Measurements from ENCODE around the gene CEP192. TPM values are rescaled to one million over a fixed set of nuclear protein-coding genes. Genes with fewer than 3 reads are reported as not detected.

CEP192 gene
- total and polyA plus RNA-seq, 8 donors = 6.7 to 21.7 (median 14.0) TPM

DNA sequence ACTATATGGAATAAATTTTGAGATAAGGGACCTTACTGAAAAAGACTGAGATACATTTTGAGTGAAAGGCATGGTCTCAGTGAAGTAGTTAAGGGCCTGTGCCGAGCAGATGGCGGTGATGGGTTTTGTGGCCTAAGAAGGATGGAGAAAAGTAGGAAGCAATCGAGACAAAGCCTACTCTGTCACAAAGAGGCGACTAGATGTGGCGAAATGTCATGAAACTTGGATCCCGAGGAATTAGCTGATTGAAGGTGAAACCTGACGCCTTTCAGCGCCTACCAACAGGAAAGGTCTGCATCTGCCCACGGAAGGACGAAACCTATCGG is 558 bp upstream of the CEP192 start:
- FAIRE-seq (no peak), DNase-seq (no peak), ATAC-seq (peak; percentile 2 to 9 (median 6))
- no peaks in the 10 kb centered on the region for H3K27me3 ChIP-seq
- H3K4me3 ChIP-seq = peak overlapping the region; percentile 69 to 98 (median 86)
- intact Hi-C loops (cut with DNase I) = no loop called here
- 2 to 4% methylated on average over 11 of the region's 11 CpGs for WGBS, 2 donors
- H3K4me1 ChIP-seq = peaks cover 0 to 9% (median 9%) of the 10 kb centered on the region in 3 donors
- H3K36me3 ChIP-seq = no peaks in the 10 kb centered on the region
- TF ChIP-seq, protein P1, sequence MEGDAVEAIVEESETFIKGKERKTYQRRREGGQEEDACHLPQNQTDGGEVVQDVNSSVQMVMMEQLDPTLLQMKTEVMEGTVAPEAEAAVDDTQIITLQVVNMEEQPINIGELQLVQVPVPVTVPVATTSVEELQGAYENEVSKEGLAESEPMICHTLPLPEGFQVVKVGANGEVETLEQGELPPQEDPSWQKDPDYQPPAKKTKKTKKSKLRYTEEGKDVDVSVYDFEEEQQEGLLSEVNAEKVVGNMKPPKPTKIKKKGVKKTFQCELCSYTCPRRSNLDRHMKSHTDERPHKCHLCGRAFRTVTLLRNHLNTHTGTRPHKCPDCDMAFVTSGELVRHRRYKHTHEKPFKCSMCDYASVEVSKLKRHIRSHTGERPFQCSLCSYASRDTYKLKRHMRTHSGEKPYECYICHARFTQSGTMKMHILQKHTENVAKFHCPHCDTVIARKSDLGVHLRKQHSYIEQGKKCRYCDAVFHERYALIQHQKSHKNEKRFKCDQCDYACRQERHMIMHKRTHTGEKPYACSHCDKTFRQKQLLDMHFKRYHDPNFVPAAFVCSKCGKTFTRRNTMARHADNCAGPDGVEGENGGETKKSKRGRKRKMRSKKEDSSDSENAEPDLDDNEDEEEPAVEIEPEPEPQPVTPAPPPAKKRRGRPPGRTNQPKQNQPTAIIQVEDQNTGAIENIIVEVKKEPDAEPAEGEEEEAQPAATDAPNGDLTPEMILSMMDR (IDR thresholded peaks at IDR 0.05) = no peak
- peak overlapping the region in 3 of 4 donors; percentile 49 to 93 (median 61) for H3K27ac ChIP-seq
- no peaks in the 10 kb centered on the region for H3K9me3 ChIP-seq

- no peak for DNase-seq
- FAIRE-seq = no peak
- WGBS, 2 donors = 0% methylated on average over 7 of the region's 7 CpGs
- Histone ChIP-seq H3K27ac (peak overlapping the region; percentile 61 to 93 (median 85)), H3K36me3 (no peaks in the 10 kb centered on the region), H3K9me3 (no peaks in the 10 kb centered on the region), H3K4me3 (peak overlapping the region; percentile 69 to 98 (median 86)), H3K4me1 (peaks cover 0 to 11% (median 9%) of the 10 kb centered on the region in 3 donors), H3K27me3 (no peaks in the 10 kb centered on the region)
- peak in 2 of 4 donors; percentile 2 for ATAC-seq
- TF ChIP-seq, protein P1 (IDR thresholded peaks at IDR 0.05) = no peak
- intact Hi-C loops (cut with DNase I) = no loop called here
Measured at GRCh38 chr18:12991821-12992179, 638 bp downstream of the CEP192 start.

DNA sequence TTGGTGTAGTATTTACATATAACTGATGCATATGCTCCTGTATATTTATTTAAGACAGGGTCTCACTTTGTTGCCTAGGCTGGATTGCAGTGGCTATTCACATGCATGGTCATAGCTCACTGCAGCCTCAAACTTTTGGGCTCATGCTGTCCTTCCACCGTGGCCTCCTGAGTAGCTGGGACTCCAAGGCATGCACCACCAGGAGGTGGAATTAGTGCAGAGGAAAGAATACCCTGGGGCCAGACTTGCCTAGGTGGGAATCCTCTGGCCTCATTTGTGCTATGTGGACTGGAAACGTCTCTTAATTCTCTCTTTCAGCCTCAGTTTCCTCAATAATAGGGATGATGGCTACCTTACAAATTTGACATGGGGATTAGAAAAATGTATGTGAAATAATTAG is 2.3 kb downstream of the CEP192 start:
- 79 to 91% methylated on average over 2 of the region's 2 CpGs for WGBS, 2 donors
- FAIRE-seq = no peak
- no peak overlapping the region for H3K27ac ChIP-seq
- ATAC-seq = no peak
- no peaks in the 10 kb centered on the region for H3K9me3 ChIP-seq
- DNase-seq = no peak
- intact Hi-C loops (cut with DNase I) = no loop called here
- TF ChIP-seq, protein P1 (IDR thresholded peaks at IDR 0.05) = no peak
- H3K27me3 ChIP-seq = no peaks in the 10 kb centered on the region
- H3K36me3 ChIP-seq = no peaks in the 10 kb centered on the region
- H3K4me1 ChIP-seq = peaks cover 0 to 25% (median 9%) of the 10 kb centered on the region in 3 donors
- no peak overlapping the region for H3K4me3 ChIP-seq

DNA sequence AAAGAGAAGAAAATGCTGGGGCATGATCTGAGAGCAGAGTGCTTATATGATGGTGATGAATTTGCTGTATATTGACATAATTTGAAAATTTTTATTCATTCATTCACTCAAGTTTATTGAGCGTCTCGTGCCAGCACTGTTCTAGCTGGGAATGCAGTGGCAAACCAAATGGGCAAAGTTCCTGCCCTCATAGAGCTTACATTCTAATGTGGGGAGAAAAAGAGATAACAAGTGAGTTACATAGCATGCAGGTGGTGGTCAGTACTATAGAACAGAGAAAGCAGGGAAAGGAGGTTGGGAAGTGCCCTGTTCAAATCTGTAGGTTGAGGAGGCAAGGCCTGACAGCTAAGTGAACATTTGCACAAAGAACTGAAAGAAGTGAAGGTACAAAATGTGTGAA is 4.3 kb downstream of the CEP192 start:
- TF ChIP-seq, protein P1 (IDR thresholded peaks at IDR 0.05) = no peak
- no peak overlapping the region for H3K4me3 ChIP-seq
- no peak for DNase-seq
- no peak overlapping the region for H3K27ac ChIP-seq
- no peak for ATAC-seq
- H3K27me3 ChIP-seq = no peaks in the 10 kb centered on the region
- peaks cover 0 to 26% (median 9%) of the 10 kb centered on the region in 3 donors for H3K4me1 ChIP-seq
- no peak for FAIRE-seq
- no peaks in the 10 kb centered on the region for H3K36me3 ChIP-seq
- WGBS, 2 donors = 74 to 98% methylated on average over 2 of the region's 2 CpGs
- intact Hi-C loops (cut with DNase I) = no loop called here
- no peaks in the 10 kb centered on the region for H3K9me3 ChIP-seq

DNA sequence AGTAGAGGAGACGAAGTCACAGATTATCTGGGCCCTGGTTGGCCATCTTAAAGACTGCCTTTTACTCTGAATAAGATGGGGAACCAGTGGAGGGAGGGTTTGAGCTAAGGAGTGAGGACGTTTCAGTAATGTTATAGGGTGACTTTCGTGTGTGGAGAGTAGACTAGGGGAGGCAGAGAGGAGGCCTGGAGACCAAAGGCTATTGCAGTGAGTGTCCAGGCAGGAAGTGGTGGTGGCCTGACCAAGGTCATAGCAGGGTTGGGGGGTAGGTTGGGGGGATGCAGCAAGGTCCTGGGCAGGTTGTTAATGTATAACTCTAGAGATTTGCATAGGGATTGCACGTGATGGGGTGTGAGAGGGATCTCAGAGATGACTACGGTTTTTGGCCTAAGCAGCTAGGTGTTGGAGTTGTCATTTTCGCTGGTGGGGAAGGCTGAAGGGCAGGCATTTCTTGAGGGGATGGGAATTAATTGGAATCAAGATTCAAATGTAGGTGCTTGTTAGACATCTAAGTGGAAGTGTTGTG is 4.9 kb downstream of the CEP192 start:
- Histone ChIP-seq H3K27ac (no peak overlapping the region), H3K4me3 (no peak overlapping the region), H3K4me1 (peaks cover 0 to 26% (median 9%) of the 10 kb centered on the region in 3 donors), H3K9me3 (no peaks in the 10 kb centered on the region), H3K27me3 (no peaks in the 10 kb centered on the region), H3K36me3 (peaks cover 0 to 4% (median 0%) of the 10 kb centered on the region in 3 donors)
- no peak for DNase-seq
- TF ChIP-seq, protein P1 (IDR thresholded peaks at IDR 0.05) = no peak
- intact Hi-C loops (cut with DNase I) = no loop called here
- no peak for ATAC-seq
- 81 to 86% methylated on average over 6 of the region's 6 CpGs for WGBS, 2 donors
- no peak for FAIRE-seq

All from pancreas (tissue), 10 donors.